Memory B cell (primary cell): ENCODE results near the gene ZNF584.
"Not testable (repeated sequence)": the region's sequence is repeated elsewhere in the genome, so short reads cannot be mapped to it uniquely, and the experiment has no call there.

ENCODE experiments used
- ATAC-seq: fragments of 150-1000 bp; cut with Tn5 transposase; 2 replicates; pipeline ENCODE4 v1.10.0; 2021; ENCODE audit warnings: low read depth, mild to moderate bottlenecking, moderate library complexity
- DNase-seq, 2 donors: peaks; one replicate each; pipeline ENCODE4 v3.0.0; 2022; ENCODE audit warnings: low spot score in 2 of 2
- H3K27ac Mint-ChIP-seq: one replicate; pipeline ENCODE4 v1.8.0; 2022; ENCODE audit warnings: mild to moderate bottlenecking, moderate library complexity, mixed read lengths
- H3K27me3 Mint-ChIP-seq: one replicate; pipeline ENCODE4 v1.8.0; 2022; ENCODE audit warnings: mixed read lengths
- H3K36me3 Mint-ChIP-seq: one replicate; pipeline ENCODE4 v1.8.0; 2022; ENCODE audit warnings: mild to moderate bottlenecking, mixed read lengths
- H3K4me1 Mint-ChIP-seq: one replicate; pipeline ENCODE4 v1.8.0; 2022; ENCODE audit warnings: mixed read lengths
- H3K4me3 Mint-ChIP-seq: one replicate; pipeline ENCODE4 v1.8.0; 2022; ENCODE audit warnings: mild to moderate bottlenecking, moderate library complexity, mixed read lengths
- H3K9me3 Mint-ChIP-seq: one replicate; pipeline ENCODE4 v1.8.0; 2022; ENCODE audit warnings: mixed read lengths

The ZNF584 gene

DNA sequence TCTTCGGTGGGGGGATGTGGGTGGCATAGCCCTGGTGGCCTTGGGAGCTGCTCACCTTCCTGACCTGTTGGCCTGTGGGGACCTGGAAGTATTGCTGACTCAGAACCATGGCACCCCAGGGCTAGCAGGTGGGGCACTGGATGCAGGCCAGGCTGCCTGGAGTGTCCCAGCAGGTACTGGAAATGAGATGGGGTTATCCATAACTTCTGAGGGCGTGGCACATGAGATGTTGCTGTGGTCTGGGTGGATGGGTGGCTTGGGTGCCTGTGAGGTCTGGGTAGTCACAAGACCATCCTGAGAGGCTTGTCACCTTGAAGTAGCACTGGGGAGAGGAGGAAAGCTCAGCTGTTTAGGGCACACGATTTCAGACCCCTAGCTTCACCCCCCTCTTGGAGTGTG is 13.6 kb upstream of the ZNF584 start:
- Mint-ChIP-seq H3K27me3 (peaks cover 10% of the 10 kb centered on the region), H3K9me3 (no peaks in the 10 kb centered on the region), H3K4me1 (peaks cover 16% of the 10 kb centered on the region), H3K36me3 (peaks cover 29% of the 10 kb centered on the region), H3K4me3 (no peak overlapping the region), H3K27ac (no peak overlapping the region)
- ATAC-seq = no peak
- DNase-seq = no peak

DNA sequence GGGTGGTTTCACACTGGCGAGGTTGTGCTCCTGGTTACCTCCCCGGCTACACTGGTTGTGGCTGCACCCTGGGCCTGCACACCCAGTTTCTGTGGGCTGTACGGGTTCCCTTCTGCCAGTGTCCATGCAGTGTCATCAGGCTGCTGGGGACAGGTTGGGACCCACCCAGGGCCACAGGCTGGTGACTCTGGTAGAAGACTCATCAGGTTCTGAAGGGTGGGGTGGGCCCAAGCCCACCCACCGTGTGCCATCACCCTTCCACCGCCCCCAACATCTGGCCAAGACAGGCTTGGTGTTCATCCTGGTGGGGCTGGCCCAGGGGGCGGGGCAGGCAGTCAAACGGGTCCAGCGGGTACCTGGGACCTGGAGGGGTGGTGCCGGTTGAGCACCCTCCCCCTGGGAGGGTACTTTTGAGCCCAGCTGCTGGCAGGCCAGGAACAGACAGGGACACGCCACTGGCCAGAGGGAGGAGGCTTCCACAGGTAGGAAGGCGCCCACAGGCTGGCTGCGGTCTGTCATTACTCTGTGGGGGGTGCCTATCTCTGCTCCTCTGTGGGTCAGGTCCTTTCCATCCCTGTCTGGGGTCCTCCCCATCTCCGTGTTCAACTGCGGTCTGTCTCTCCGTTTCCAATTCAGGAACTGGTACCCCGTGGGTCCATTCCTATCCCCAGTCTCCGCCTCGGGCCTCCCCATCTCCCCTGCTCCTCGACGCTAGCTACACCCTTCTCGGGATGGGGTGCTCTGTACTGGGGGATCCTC is 13.1 kb upstream of the ZNF584 start, which contains the start of gene RNF225:
TSS of gene RNF225 (plus strand) at position 437 of the 759 bp plus-strand sequence. CDS start 434 bp downstream, outside the sequence.
- H3K4me3 Mint-ChIP-seq = no peak within 1 kb of the TSS
- peaks cover 10% of the 10 kb centered on the region for H3K27me3 Mint-ChIP-seq
- peaks cover 18% of the 10 kb centered on the region for H3K4me1 Mint-ChIP-seq
- ATAC-seq (no peak), DNase-seq (no peak)
- peaks cover 27% of the 10 kb centered on the region for H3K36me3 Mint-ChIP-seq
- no peaks in the 10 kb centered on the region for H3K9me3 Mint-ChIP-seq
- H3K27ac Mint-ChIP-seq = peak within 1 kb of the TSS; percentile 31

GRCh38 chr19:58395979-58396627 is 12.3 kb upstream of the ZNF584 start:
- Mint-ChIP-seq H3K36me3 (peaks cover 23% of the 10 kb centered on the region), H3K27ac (no peak overlapping the region), H3K9me3 (no peaks in the 10 kb centered on the region), H3K4me1 (peaks cover 18% of the 10 kb centered on the region), H3K4me3 (no peak overlapping the region), H3K27me3 (peaks cover 12% of the 10 kb centered on the region)
- no peak for ATAC-seq
- DNase-seq = no peak

- no peak for DNase-seq
- Mint-ChIP-seq H3K36me3 (peaks cover 23% of the 10 kb centered on the region), H3K4me1 (peaks cover 21% of the 10 kb centered on the region), H3K27me3 (peaks cover 12% of the 10 kb centered on the region), H3K27ac (no peak overlapping the region), H3K9me3 (no peaks in the 10 kb centered on the region), H3K4me3 (no peak overlapping the region)
- ATAC-seq = no peak
Observed at GRCh38 chr19:58396691-58397532, 11.5 kb upstream of the ZNF584 start.

GRCh38 chr19:58397533-58398037 is 10.9 kb upstream of the ZNF584 start:
- Mint-ChIP-seq H3K27me3 (peaks cover 12% of the 10 kb centered on the region), H3K4me3 (no peak overlapping the region), H3K4me1 (peaks cover 21% of the 10 kb centered on the region), H3K36me3 (peaks cover 23% of the 10 kb centered on the region), H3K27ac (no peak overlapping the region), H3K9me3 (no peaks in the 10 kb centered on the region)
- DNase-seq = no peak
- ATAC-seq = no peak

- no peak overlapping the region for H3K4me3 Mint-ChIP-seq
- ATAC-seq (no peak), DNase-seq (no peak)
- H3K9me3 Mint-ChIP-seq = no peaks in the 10 kb centered on the region
- H3K4me1 Mint-ChIP-seq = peaks cover 17% of the 10 kb centered on the region
- H3K27ac Mint-ChIP-seq = no peak overlapping the region
- H3K36me3 Mint-ChIP-seq = peaks cover 19% of the 10 kb centered on the region
- peaks cover 12% of the 10 kb centered on the region for H3K27me3 Mint-ChIP-seq
Observed at GRCh38 chr19:58398087-58398486, 10.4 kb upstream of the ZNF584 start.

DNA sequence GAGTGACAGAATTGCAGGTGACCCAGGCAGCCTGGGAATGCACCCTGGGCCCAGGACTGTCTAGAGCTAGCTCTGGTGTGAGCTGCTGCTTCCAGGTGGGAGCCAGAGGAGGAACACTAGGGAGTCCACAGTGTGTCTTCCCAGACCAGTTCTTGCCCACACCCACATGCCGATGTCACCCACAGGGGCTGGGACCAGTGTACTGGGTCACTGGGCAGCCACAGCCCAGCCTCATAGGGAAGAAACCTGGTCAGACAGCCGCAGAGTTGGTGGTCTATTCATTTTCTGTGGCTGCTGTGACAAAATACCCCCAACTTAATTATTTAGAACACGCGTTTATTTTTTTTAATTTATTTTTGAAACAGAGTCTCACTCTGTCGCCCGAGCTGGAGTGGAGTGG is 9.9 kb upstream of the ZNF584 start:
- Mint-ChIP-seq H3K27me3 (peaks cover 12% of the 10 kb centered on the region), H3K36me3 (peaks cover 17% of the 10 kb centered on the region), H3K4me1 (peaks cover 17% of the 10 kb centered on the region), H3K4me3 (no peak overlapping the region), H3K27ac (no peak overlapping the region), H3K9me3 (no peaks in the 10 kb centered on the region)
- ATAC-seq (no peak), DNase-seq (no peak)

DNA sequence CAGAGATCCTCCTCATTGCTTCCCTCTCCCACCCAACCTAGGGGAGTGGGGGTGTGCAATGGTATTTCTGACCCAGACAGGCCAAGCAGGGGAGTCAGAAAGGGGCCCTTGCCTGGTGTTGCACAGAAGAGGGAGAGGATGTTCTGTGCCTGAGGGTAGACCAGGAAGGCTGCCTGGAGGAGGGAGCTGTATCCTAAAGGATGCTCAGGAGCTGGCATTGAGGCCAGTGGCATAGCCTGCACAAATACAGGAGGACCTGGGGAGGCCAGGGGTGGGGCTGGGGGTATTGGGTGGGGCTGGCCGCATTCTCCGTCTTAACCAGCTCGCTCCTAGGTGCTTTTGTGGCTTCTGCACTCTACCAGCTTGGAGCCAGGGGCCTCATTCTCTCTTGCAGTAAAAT is 8.5 kb upstream of the ZNF584 start:
- peaks cover 12% of the 10 kb centered on the region for H3K27me3 Mint-ChIP-seq
- DNase-seq (no peak), ATAC-seq (no peak)
- H3K9me3 Mint-ChIP-seq = no peaks in the 10 kb centered on the region
- peaks cover 12% of the 10 kb centered on the region for H3K4me1 Mint-ChIP-seq
- H3K36me3 Mint-ChIP-seq = peaks cover 3% of the 10 kb centered on the region
- H3K27ac Mint-ChIP-seq = no peak overlapping the region
- peak overlapping the region; percentile 33 for H3K4me3 Mint-ChIP-seq

GRCh38 chr19:58400316-58400915 is 8.0 kb upstream of the ZNF584 start:
- Mint-ChIP-seq H3K27me3 (peaks cover 12% of the 10 kb centered on the region), H3K4me3 (peak overlapping the region; percentile 89), H3K9me3 (no peaks in the 10 kb centered on the region), H3K27ac (no peak overlapping the region), H3K4me1 (peaks cover 12% of the 10 kb centered on the region), H3K36me3 (peaks cover 3% of the 10 kb centered on the region)
- no peak for ATAC-seq
- DNase-seq = no peak

- peaks cover 12% of the 10 kb centered on the region for H3K27me3 Mint-ChIP-seq
- DNase-seq (peak; percentile 97 to 98), ATAC-seq (peak; percentile 95)
- H3K4me1 Mint-ChIP-seq = peaks cover 9% of the 10 kb centered on the region
- peak overlapping the region; percentile 89 for H3K4me3 Mint-ChIP-seq
- no peaks in the 10 kb centered on the region for H3K36me3 Mint-ChIP-seq
- H3K27ac Mint-ChIP-seq = peak overlapping the region; percentile 93
- no peaks in the 10 kb centered on the region for H3K9me3 Mint-ChIP-seq
Observed at GRCh38 chr19:58400916-58401839, 7.3 kb upstream of the ZNF584 start.

GRCh38 chr19:58401840-58402421 is 6.5 kb upstream of the ZNF584 start:
- Mint-ChIP-seq H3K4me3 (no peak overlapping the region), H3K36me3 (peaks cover 2% of the 10 kb centered on the region), H3K27ac (peak overlapping the region; percentile 93), H3K9me3 (no peaks in the 10 kb centered on the region), H3K27me3 (peaks cover 11% of the 10 kb centered on the region), H3K4me1 (peaks cover 12% of the 10 kb centered on the region)
- DNase-seq (no peak), ATAC-seq (no peak)

DNA sequence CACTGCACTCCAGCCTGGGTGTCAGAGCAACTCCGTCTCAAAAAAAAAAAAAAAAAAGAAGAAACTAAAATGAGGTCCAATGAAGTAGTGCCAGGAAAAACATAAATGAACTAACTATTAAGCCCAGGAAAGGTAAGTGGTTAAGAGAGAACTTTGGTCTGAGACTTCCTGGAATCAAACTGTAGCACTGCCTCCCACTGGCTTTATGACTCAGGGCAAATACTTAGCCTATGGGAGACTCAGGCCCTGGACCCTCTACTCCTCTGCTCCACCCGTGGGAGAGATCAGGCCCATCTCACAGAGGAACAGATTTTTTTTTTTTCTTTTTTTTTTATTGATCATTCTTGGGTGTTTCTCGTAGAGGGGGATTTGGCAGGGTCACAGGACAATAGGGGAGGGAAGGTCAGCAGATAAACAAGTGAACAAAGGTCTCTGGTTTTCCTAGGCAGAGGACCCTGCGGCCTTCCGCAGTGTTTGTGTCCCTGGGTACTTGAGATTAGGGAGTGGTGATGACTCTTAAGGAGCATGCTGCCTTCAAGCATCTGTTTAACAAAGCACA is 4.5 kb upstream of the ZNF584 start:
- not testable (repeated sequence) for DNase-seq

More for the DNA sequence above, 4.5 kb upstream of the ZNF584 start:
- ATAC-seq, H3K4me3 Mint-ChIP-seq, H3K27ac Mint-ChIP-seq, H3K36me3 Mint-ChIP-seq, H3K9me3 Mint-ChIP-seq, H3K27me3 Mint-ChIP-seq: not testable (repeated sequence)
- peaks cover 25% of the 10 kb centered on the region for H3K4me1 Mint-ChIP-seq
